Ramos (cell line): ENCODE measurements around the gene TMEM200A.

Source experiments
- in situ Hi-C: fragments of 300-500 bp; cut with MboI; formaldehyde crosslinking; loops from one replicate; pipeline ENCODE4 v1.14.3; 2022; ENCODE audit warnings: low sequenced_read_pairs; ENCODE audit not compliant: unreplicated experiment

TMEM200A gene

GRCh38 chr6:130470766-130471165 is 104.9 kb downstream of the TMEM200A start:
- in situ Hi-C loops, result no loop called here

DNA sequence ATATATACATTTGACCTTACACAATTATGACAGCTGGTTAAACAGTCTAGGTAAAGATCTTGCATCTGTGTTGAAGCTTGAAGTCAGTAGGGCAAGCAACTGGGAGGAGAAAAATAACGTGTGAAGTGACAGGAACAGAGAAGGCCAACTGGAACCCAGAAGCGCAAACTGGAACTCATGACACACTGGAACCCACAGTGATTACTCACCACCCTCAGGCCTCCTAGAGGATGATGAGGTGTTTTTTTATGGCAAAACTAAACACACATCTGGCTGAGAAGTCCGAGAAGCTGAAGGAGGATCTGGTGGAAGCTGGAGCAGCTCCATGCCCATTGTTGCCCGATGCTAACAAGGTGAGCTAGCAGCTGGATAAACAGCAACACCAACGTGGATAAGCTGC is 108.1 kb downstream of the TMEM200A start:
- in situ Hi-C loops, result no loop called here

- in situ Hi-C loops, result no loop called here
Observed at GRCh38 chr6:130482645-130483390, 117.0 kb downstream of the TMEM200A start.

DNA sequence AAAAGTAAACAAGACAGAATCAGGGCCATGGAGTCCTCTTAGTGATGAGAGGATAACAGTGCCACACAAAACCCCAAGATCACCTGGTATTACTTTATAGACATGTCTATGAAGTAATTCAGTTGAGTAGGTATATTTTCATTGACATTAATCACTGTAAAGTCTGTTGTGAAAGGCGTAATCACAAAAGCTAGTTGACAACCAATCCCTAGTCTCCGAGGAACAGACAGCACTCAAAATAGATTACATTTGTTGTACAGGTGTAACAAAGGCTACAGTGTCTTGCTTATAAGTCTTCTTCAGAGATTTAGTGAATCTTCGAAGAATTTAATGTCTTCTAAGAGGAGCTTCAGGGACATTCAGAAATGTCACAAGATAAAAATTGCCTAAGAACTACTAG is 120.1 kb downstream of the TMEM200A start:
- in situ Hi-C loops, result no loop called here

DNA sequence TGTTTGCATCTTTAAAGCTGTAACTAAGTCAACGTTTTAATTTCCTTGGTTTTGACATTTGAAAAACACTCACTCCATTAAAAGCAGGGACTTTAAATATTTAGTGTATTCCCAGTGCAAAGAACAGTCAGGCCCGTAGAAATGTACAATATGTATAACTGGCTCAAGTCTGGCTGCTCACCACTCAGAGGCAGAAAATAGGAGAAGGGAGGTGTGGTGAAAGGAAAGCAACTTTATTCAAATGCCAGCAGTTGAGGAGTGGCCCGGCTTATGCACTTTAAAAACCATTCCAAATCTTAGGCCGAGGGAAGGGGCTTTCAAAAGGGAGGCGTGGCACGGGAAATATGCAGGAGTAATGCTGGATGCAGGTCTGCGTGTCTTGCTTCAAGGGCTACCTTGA is 120.6 kb downstream of the TMEM200A start:
- in situ Hi-C loops, result no loop called here

GRCh38 chr6:130489514-130489913 is 123.7 kb downstream of the TMEM200A start:
- in situ Hi-C loops, result no loop called here
